Measurements from ENCODE around the gene PAF1.

DNA sequence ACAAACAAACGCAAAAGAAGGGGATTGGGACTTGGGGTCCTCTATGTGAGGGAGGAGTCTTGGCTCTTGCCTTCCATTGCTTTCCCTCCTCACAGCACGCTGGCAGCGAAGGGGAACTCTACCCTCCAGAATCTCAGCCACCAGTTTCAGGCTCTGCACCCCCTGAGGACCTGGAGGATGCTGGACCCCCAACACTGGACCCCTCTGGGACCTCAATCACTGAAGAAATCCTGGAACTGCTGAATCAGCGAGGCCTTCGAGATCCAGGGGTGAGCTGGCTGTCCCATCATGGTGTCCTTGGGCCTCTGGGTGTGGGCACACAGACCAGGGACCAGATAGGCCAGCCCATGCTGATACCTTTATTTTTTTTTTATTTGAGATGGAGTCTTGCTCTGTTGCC, 31.1 kb upstream of the PAF1 start:
- TF ChIP-seq POLR2A (IDR thresholded peaks at IDR 0.05; ENCODE audit: low read depth, low read length) (no peak), POLR2AphosphoS5 (IDR thresholded peaks at IDR 0.05; ENCODE audit: low read depth, low read length) (no peak), TAF1 (IDR thresholded peaks at IDR 0.05; ENCODE audit: borderline replicate concordance, low read depth, low read length) (no peak)
